SK-MEL-5 (cell line): ENCODE data around the gene PLCXD3. TPM values are rescaled to one million over a fixed set of nuclear protein-coding genes. Genes with fewer than 3 reads are reported as not detected.
"Not testable (repeated sequence)": the region's sequence is repeated elsewhere in the genome, so short reads cannot be mapped to it uniquely, and the experiment has no call there.

ENCODE experiments used
- DNase-seq: peaks from one replicate; pipeline ENCODE4 v3.0.0-alpha.2; 2016; ENCODE audit warnings: low read depth, low spot score
- in situ Hi-C: cut with HindIII; loops from 2 replicates; pipeline ENCODE4 v1.10.0; 2016; ENCODE audit warnings: low sequenced_read_pairs, high pct_unique_total_duplicates, low pct_unique_long_range_greater_than_20kb
- total RNA-seq: library from RNA; depleted of rRNA; stranded (reverse); fragments of >200 nt; shearing (Covaris generic); gene quantifications from 2 replicates; pipeline ENCODE4 v1.2.3, GENCODE V29; 2014

PLCXD3 gene
- total RNA-seq, 1 experiment from 2014 or later, result 0.05 TPM

GRCh38 chr5:41508186-41508585 lies 2.2 kb downstream of the PLCXD3 start:
- in situ Hi-C loops, result no loop called here
- DNase-seq, result no peak

- DNase-seq, result no peak
- in situ Hi-C loops, result no loop called here
These were observed 2.9 kb downstream of the PLCXD3 start for GRCh38 chr5:41507501-41507900.

- in situ Hi-C loops, result no loop called here
- no peak for DNase-seq
These were observed 6.5 kb downstream of the PLCXD3 start for GRCh38 chr5:41503860-41504259.

DNA sequence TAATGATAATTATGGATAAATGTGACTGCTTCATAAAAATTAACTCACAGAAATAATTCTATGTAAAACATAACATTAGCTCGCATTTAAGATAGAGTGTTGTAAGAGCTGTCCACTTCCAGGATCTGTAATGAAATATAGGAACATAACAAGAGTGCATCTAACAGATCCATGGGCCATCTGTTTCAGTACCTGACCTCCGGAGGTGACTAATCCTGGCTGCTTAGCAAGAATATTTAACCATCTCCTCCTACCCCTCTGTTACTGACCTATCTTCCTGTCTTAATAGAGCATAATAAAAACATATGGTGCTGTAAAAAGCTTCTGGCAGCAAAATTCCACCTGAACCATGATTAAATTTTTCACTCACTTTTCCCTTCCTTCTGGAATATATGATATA lies 7.1 kb downstream of the PLCXD3 start:
- DNase-seq, result no peak

DNA sequence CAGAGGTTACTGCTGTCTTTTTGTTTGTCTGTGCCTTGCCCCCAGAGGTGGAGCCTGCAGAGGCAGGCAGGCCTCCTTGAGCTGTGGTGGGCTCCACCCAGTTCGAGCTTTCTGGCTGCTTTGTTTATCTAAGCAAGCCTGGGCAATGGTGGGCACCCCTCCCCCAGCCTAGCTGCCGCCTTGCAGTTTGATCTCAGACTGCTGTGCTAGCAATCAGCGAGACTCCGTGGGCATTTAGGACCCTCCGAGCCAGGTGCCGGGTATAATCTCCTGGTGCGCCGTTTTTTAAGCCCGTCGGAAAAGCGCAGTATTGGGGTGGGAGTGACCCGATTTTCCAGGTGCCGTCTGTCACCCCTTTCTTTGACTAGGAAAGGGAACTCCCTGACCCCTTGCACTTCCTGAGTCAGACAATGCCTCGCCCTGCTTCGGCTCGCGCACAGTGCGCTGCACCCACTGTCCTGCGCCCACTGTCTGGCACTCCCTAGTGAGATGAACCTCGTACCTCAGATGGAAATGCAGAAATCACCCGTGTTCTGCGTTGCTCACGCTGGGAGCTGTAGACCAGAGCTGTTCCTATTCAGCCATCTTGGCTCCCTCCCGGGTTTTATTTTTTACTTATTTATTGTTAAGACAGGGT lies 16.8 kb downstream of the PLCXD3 start:
- DNase-seq, in situ Hi-C loops: not testable (repeated sequence)

More for the DNA sequence above, 7.1 kb downstream of the PLCXD3 start:
- in situ Hi-C loops, result no loop called here

DNA sequence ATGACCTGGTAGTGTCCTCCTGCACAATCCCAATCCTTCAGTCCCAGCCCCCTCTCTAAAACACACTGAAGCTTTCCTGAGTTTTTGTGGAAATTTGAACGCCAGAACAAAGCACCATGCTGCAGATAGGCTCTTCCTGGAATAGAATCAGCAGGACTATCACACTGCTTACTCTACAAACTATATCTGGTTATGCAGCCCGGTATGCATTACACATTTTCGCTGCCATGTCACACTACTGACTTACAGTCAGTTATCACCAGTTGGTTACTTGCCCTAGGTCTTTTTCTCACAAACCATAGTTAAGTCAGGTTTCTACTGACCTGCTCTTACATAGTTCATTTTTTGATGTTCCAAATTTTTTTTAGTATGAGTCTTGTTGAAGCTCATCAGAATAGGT lies 24.9 kb downstream of the PLCXD3 start:
- DNase-seq, result no peak
- in situ Hi-C loops, result no loop called here

DNA sequence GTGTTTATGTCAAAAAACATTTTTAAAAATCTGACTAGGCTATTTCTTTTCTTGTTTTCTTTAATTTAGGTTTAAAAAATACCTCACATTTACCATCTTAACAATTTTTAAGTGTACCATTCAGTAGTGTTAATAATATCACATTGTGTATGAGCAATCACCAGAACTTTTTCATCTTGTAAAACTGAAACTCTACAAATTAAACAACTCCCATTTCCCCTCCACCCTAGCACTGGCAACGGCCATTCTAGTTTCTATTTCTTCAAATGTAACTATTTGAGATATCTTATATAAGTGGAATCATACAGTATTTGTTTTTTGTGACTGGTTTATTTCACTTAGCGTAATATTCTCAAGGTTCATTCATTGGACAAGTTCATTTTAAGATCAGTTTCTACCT lies 27.7 kb downstream of the PLCXD3 start:
- no peak for DNase-seq
- in situ Hi-C loops, result no loop called here

DNA sequence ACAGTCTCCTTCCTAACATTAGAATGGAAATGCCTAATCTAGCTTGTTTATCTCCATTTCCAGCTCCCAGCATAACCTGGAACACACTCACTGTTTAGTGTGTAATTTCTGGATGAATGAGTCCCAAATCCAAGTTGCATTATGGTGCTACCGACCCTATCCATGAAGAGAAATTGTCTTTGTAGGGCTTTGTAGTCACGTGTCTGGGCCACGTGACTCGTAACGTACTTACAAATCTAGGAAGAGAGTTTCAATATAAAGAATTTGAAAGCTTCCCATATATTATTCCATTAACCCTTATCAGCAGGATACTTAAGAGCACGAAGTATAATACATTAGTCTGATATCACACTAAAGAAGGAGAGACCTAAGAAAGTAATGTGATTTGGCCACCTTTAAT lies 28.2 kb downstream of the PLCXD3 start:
- no peak for DNase-seq
- in situ Hi-C loops, result no loop called here

GRCh38 chr5:41471571-41472208 lies 38.7 kb downstream of the PLCXD3 start:
- in situ Hi-C loops, DNase-seq: not testable (repeated sequence)

DNA sequence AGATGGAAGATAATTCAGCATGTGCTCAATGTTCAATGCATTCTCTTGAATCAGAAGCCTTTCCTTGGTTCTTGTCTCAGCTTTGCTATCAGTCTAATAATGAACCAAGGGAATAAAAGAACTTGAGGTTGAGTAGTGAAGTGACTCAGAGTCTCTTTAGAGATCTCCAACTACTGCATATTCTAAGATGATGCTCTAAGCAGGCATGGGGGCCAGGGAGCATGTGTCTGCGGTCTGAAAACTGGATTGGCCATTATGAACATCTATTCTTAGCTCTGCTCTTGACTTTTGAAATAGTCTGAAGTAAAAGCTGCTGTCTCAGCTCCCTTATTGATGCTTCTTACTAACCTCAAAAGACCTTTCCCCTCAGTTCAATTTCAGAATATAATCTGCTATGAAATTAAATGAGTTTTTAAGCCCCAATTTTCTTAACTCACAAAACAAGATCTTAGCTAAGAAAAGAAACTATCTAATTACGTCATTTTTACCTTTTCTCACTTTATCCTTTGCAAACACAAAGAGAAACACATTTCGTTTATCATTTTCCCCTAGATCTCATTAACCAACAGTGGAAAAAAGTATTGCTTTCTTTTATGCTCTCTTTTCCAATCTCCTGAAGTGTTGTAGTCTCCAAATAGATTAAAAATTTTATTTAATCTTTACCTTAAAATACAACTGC lies 44.8 kb downstream of the PLCXD3 start:
- in situ Hi-C loops, result no loop called here
- DNase-seq, result no peak

GRCh38 chr5:41459557-41459956 lies 50.8 kb downstream of the PLCXD3 start:
- in situ Hi-C loops, result no loop called here
- DNase-seq, result no peak

DNA sequence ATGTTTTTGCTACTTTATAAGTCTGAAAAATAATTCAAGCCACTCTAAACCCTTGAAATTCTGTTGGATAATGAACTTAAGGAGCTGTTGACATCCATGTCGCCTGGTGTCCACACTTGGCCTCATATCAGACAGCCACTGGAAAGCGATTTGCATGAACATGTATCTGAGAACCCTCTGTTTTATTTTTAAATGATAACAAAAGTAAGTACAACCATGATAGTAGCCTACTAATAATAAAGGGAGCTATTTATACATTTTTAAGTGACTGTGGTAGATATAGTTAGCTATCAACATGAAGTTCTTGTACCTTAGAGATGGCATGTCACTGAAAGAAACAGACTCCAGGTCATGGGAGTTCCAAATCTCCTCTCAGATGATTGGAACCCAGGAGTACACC lies 53.3 kb downstream of the PLCXD3 start:
- DNase-seq, result no peak
- in situ Hi-C loops, result no loop called here

GRCh38 chr5:41452506-41452905 lies 57.9 kb downstream of the PLCXD3 start:
- no peak for DNase-seq
- in situ Hi-C loops, result no loop called here

- in situ Hi-C loops, result no loop called here
- DNase-seq, result no peak
These were observed 62.5 kb downstream of the PLCXD3 start for GRCh38 chr5:41447650-41448510.

DNA sequence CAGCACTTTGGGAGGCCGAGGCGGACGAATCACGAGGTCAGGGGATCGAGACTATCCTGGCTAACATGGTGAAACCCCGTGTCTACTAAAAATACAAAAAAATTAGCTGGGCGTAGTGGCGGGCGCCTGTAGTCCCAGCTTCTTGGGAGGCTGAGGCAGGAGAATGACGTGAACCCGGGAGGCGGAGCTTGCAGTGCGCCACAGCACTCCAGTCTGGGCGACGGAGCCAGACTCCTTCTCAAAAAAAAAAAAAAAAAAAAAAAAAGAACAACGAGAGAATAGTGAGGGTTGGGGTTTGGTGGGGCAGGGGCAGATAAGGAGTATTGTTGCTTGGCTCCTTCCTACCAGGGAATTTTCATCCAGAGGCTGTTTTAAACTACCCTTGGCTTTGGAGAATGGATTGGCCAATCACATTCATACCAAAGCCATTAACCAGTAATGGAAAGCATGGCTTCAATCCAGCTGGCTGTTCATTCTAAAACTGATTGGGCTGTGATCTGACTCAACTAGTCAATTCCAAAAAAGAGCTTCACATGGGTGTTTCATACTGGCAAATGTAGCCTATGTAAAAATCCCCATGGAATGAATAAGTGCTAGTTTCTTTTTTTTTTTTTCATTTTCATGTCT lies 64.4 kb downstream of the PLCXD3 start:
- no peak for DNase-seq
- in situ Hi-C loops, result no loop called here

GRCh38 chr5:41435276-41435675 lies 75.1 kb downstream of the PLCXD3 start:
- in situ Hi-C loops, result no loop called here
- no peak for DNase-seq

GRCh38 chr5:41433552-41434181 lies 76.7 kb downstream of the PLCXD3 start:
- in situ Hi-C loops, result no loop called here
- peak; percentile 46 for DNase-seq
